ENCODE data around the gene POU2F3.
A peak's percentile ranks its signal among the peaks of the same experiment; 100 is the strongest.

POU2F3 gene

GRCh38 chr11:120335908-120336640, 96.1 kb downstream of the POU2F3 start, which contains the start of gene ARHGEF12 (continued):
- TF ChIP-seq ZNF169 (tag by site-specific recombination; IDR thresholded peaks at IDR 0.05) (no peak), ZNF214 (tag by site-specific recombination; IDR thresholded peaks at IDR 0.05; ENCODE audit: borderline replicate concordance) (no peak), SP2 (tag by site-specific recombination; IDR thresholded peaks at IDR 0.05) (peak; percentile 64), ZSCAN23 (tag by site-specific recombination; IDR thresholded peaks at IDR 0.05) (peak; percentile 97), PBX3 (CRISPR knock-in tag; IDR thresholded peaks at IDR 0.05) (no peak; the same call in 1 of the 2 replicates), ZNF626 (tag by site-specific recombination; IDR thresholded peaks at IDR 0.05) (0 out of 2 replicates have a peak, but pooled peaks have one; percentile 21), ZNF2 (tag by site-specific recombination; IDR thresholded peaks at IDR 0.05) (peak; percentile 86), ZNF660 (tag by site-specific recombination; IDR thresholded peaks at IDR 0.05) (peak; percentile 95), ZNF549 (tag by site-specific recombination; IDR thresholded peaks at IDR 0.05) (no peak), ZNF558 (tag by site-specific recombination; IDR thresholded peaks at IDR 0.05) (peak; percentile 55; the same call in 1 of the 2 replicates), PRDM4 (tag by site-specific recombination; IDR thresholded peaks at IDR 0.05) (peak; percentile 81), ZNF223 (tag by site-specific recombination; IDR thresholded peaks at IDR 0.05) (no peak), ZNF248 (tag by site-specific recombination; IDR thresholded peaks at IDR 0.05) (no peak), ZNF530 (tag by site-specific recombination; IDR thresholded peaks at IDR 0.05; ENCODE audit: low read depth) (no peak), ZNF292 (tag by site-specific recombination; IDR thresholded peaks at IDR 0.05; ENCODE audit: borderline replicate concordance, low read depth) (no peak), ZNF16 (tag by site-specific recombination; IDR thresholded peaks at IDR 0.05; ENCODE audit: low read depth) (no peak), ZNF585B (tag by site-specific recombination; IDR thresholded peaks at IDR 0.05) (peak; percentile 18; the same call in 1 of the 2 replicates), HIC1 (tag by site-specific recombination; IDR thresholded peaks at IDR 0.05) (peak; percentile 75), ZFP41 (tag by site-specific recombination; IDR thresholded peaks at IDR 0.05; ENCODE audit: borderline replicate concordance) (no peak), ZNF362 (tag by site-specific recombination; IDR thresholded peaks at IDR 0.05) (no peak), ZEB2 (tag by site-specific recombination; IDR thresholded peaks at IDR 0.05) (peak; percentile 99; the same call in 1 of the 2 replicates), ZNF121 (tag by site-specific recombination; IDR thresholded peaks at IDR 0.05) (peak; percentile 47; the same call in 1 of the 2 replicates), ZNF624 (tag by site-specific recombination; IDR thresholded peaks at IDR 0.05) (no peak), ZNF138 (tag by site-specific recombination; IDR thresholded peaks at IDR 0.05; ENCODE audit: borderline replicate concordance) (no peak), ZNF350 (tag by site-specific recombination; IDR thresholded peaks at IDR 0.05) (no peak), ZNF473 (tag by site-specific recombination; IDR thresholded peaks at IDR 0.05) (no peak), SP7 (tag by site-specific recombination; IDR thresholded peaks at IDR 0.05) (peak; percentile 89), ZNF133 (tag by site-specific recombination; IDR thresholded peaks at IDR 0.05) (no peak), ZNF175 (tag by site-specific recombination; IDR thresholded peaks at IDR 0.05) (no peak), ZBTB49 (tag by site-specific recombination; IDR thresholded peaks at IDR 0.05; ENCODE audit: low read depth) (no peak), SP3 (tag by site-specific recombination; IDR thresholded peaks at IDR 0.05) (peak; percentile 83), ZNF654 (tag by site-specific recombination; IDR thresholded peaks at IDR 0.05; ENCODE audit: low read depth) (no peak)
